Mesenchymal stem cell (in vitro differentiated cells and primary cell): ENCODE measurements around the gene LIMCH1.
A peak's percentile ranks its signal among the peaks of the same experiment; 100 is the strongest.

Experiments
- DNase-seq: peaks from one replicate; pipeline ENCODE4 v3.0.0-alpha.2; 2013
- H2AFZ ChIP-seq: one replicate; pipeline ENCODE4 v1.6.1; 2013; ENCODE audit warnings: low read depth, mild to moderate bottlenecking, control low read depth, inconsistent platforms, low read length, moderate library complexity
- H2AK5ac ChIP-seq: 2 replicates; pipeline ENCODE4 v1.6.1; 2013; ENCODE audit warnings: low read length, moderate library complexity, mild to moderate bottlenecking, inconsistent platforms; ENCODE audit not compliant: severe bottlenecking
- H2BK120ac ChIP-seq: one replicate; pipeline ENCODE4 v1.6.1; 2013; ENCODE audit warnings: low read depth, mild to moderate bottlenecking, inconsistent platforms, low read length, moderate library complexity
- H2BK12ac ChIP-seq, 2 experiments: one replicate each; pipeline ENCODE4 v1.6.1; 2013; ENCODE audit warnings: inconsistent platforms in 2 of 2, low read length in 2 of 2, mild to moderate bottlenecking in 2 of 2, moderate library complexity in 2 of 2, control low read depth in 1 of 2
- H2BK15ac ChIP-seq: one replicate; pipeline ENCODE4 v1.6.1; 2013; ENCODE audit warnings: mild to moderate bottlenecking, low read depth, inconsistent platforms; ENCODE audit not compliant: poor library complexity, severe bottlenecking
- H2BK5ac ChIP-seq: 2 replicates; pipeline ENCODE4 v1.6.1; 2013; ENCODE audit warnings: low read depth, mild to moderate bottlenecking, low read length, control low read depth, inconsistent platforms; ENCODE audit not compliant: poor library complexity, severe bottlenecking
- H3K14ac ChIP-seq, 2 experiments: one replicate each; pipeline ENCODE4 v1.6.1; 2013; ENCODE audit warnings: inconsistent platforms in 2 of 2, low read length in 2 of 2, control low read depth in 1 of 2, mild to moderate bottlenecking in 1 of 2, moderate library complexity in 1 of 2
- H3K18ac ChIP-seq, 2 experiments: one replicate each; pipeline ENCODE4 v1.6.1; 2013; ENCODE audit warnings: inconsistent platforms in 2 of 2, low read length in 2 of 2, control low read depth in 1 of 2, low read depth in 1 of 2, mild to moderate bottlenecking in 1 of 2
- H3K23ac ChIP-seq, 2 experiments: one replicate each; pipeline ENCODE4 v1.6.1; 2013; ENCODE audit warnings: inconsistent platforms in 2 of 2, low read length in 2 of 2, mild to moderate bottlenecking in 2 of 2, moderate library complexity in 2 of 2, control low read depth in 1 of 2
- H3K27ac ChIP-seq: 2 replicates; pipeline ENCODE4 v1.5.1; 2013; ENCODE audit warnings: mild to moderate bottlenecking, moderate library complexity, low read length, control low read depth, inconsistent platforms; ENCODE audit not compliant: poor library complexity, severe bottlenecking
- H3K27me3 ChIP-seq, 2 experiments: 2 replicates each; pipeline versions ENCODE4 v1.6.1 to v1.7.0; 2013; ENCODE audit warnings: low read length in 2 of 2, mild to moderate bottlenecking in 2 of 2, moderate library complexity in 2 of 2, control low read depth in 1 of 2, inconsistent platforms in 1 of 2; ENCODE audit not compliant: control insufficient read depth in 1 of 2, insufficient read depth in 1 of 2
- H3K36me3 ChIP-seq, 2 experiments: 2 replicates each; pipeline versions ENCODE4 v1.6.1 to v1.7.0; 2013; ENCODE audit warnings: low read length in 2 of 2, control low read depth in 1 of 2, inconsistent platforms in 1 of 2, low read depth in 1 of 2, mild to moderate bottlenecking in 1 of 2; ENCODE audit not compliant: insufficient read depth in 2 of 2, control insufficient read depth in 1 of 2
- H3K4ac ChIP-seq, 2 experiments: one replicate each; pipeline ENCODE4 v1.6.1; 2013; ENCODE audit warnings: inconsistent platforms in 2 of 2, low read length in 2 of 2, mild to moderate bottlenecking in 2 of 2, moderate library complexity in 2 of 2, control low read depth in 1 of 2, low read depth in 1 of 2
- H3K4me1 ChIP-seq: 2 replicates; pipeline ENCODE4 v1.6.1; 2013; ENCODE audit warnings: low read depth, low read length, control low read depth; ENCODE audit not compliant: control insufficient read depth, insufficient read depth
- H3K4me2 ChIP-seq: 2 replicates; pipeline ENCODE4 v1.6.1; 2013; ENCODE audit warnings: low read length, mild to moderate bottlenecking, inconsistent platforms; ENCODE audit not compliant: poor library complexity, severe bottlenecking
- H3K4me3 ChIP-seq, 2 experiments: 2 replicates each; pipeline versions ENCODE4 v1.5.1 to v1.7.0; 2013; ENCODE audit warnings: low read length in 2 of 2, mild to moderate bottlenecking in 2 of 2, control low read depth in 1 of 2, low read depth in 1 of 2; ENCODE audit not compliant: insufficient read depth in 1 of 2
- H3K79me1 ChIP-seq: replicated peaks from 2 replicates; pipeline ENCODE4 v1.6.1; 2013; ENCODE audit warnings: mild to moderate bottlenecking, control low read depth, low read length, inconsistent platforms; ENCODE audit not compliant: poor library complexity, severe bottlenecking
- H3K9ac ChIP-seq: 2 replicates; pipeline ENCODE4 v1.7.0; 2013; ENCODE audit warnings: mild to moderate bottlenecking, low read length, moderate library complexity
- H3K9me3 ChIP-seq: 2 replicates; pipeline ENCODE4 v1.7.0; 2013; ENCODE audit warnings: mild to moderate bottlenecking, low read length; ENCODE audit not compliant: control insufficient read depth
- H4K8ac ChIP-seq: one replicate; pipeline ENCODE4 v1.6.1; 2013; ENCODE audit warnings: inconsistent platforms, mild to moderate bottlenecking, low read length, moderate library complexity
- H4K91ac ChIP-seq: one replicate; pipeline ENCODE4 v1.6.1; 2013; ENCODE audit warnings: mild to moderate bottlenecking, low read length, inconsistent platforms
- WGBS: methylation state at CpG from one replicate; pipeline ENCODE4 v1.1.7; 2013; ENCODE audit warnings: mixed read lengths; 5-methylcytosine and 5-hydroxymethylcytosine counted together

Gene LIMCH1

GRCh38 chr4:41507291-41507947 is 30.5 kb upstream of the LIMCH1 start:
- WGBS = 67% methylated on average over 3 of the region's 3 CpGs
- no peak for DNase-seq
- H2AFZ ChIP-seq = no peak overlapping the region

DNA sequence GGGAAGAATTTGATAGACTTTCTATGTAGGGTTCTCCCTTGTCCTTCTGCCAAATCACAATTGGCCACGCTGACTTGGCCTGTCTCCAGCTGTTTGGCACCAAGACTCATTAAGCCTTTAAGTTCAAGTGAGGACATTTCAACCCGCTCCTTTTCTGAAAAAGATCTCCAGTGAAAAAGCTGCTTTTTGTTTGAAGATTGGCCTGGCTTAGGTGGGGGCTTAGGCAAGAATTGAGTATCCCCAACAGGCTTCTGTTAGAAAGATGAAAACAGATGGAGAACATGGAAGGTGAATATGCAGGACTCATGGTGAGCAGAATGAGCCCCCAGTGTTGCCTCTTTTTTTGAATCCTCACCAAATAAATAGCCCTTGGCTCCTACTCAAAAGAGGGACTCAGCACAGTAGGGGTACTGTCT is 28.5 kb upstream of the LIMCH1 start:
- no peak overlapping the region for H3K23ac ChIP-seq
- H3K27ac ChIP-seq = no peak overlapping the region
- no peaks in the 10 kb centered on the region for H3K79me1 ChIP-seq

More at GRCh38 chr4:41507291-41507947, 30.5 kb upstream of the LIMCH1 start:
- no peak overlapping the region for H2BK5ac ChIP-seq
- H2BK15ac ChIP-seq = no peak overlapping the region
- no peak overlapping the region for H3K14ac ChIP-seq
- H2BK12ac ChIP-seq = no peak overlapping the region
- no peaks in the 10 kb centered on the region for H3K9me3 ChIP-seq
- H3K4me2 ChIP-seq = no peak overlapping the region
- no peaks in the 10 kb centered on the region for H3K27me3 ChIP-seq
- no peaks in the 10 kb centered on the region for H3K79me1 ChIP-seq
- H3K9ac ChIP-seq = no peak overlapping the region
- no peak overlapping the region for H3K4ac ChIP-seq
- peaks cover 2% of the 10 kb centered on the region for H3K4me1 ChIP-seq
- H3K18ac ChIP-seq = no peak overlapping the region
- H3K4me3 ChIP-seq = no peak overlapping the region
- no peak overlapping the region for H4K91ac ChIP-seq
- H2AK5ac ChIP-seq = no peak overlapping the region
- H2BK120ac ChIP-seq = no peak overlapping the region
- H3K36me3 ChIP-seq = no peaks in the 10 kb centered on the region
- H4K8ac ChIP-seq = no peak overlapping the region
- no peak overlapping the region for H3K27ac ChIP-seq
- no peak overlapping the region for H3K23ac ChIP-seq

GRCh38 chr4:41510179-41510578 is 27.8 kb upstream of the LIMCH1 start:
- no peak overlapping the region for H2AFZ ChIP-seq
- no peaks in the 10 kb centered on the region for H3K9me3 ChIP-seq
- no peak overlapping the region for H3K27ac ChIP-seq
- H3K36me3 ChIP-seq = no peaks in the 10 kb centered on the region
- no peak overlapping the region for H2BK120ac ChIP-seq
- no peak overlapping the region for H2BK5ac ChIP-seq
- H3K4me2 ChIP-seq = no peak overlapping the region
- no peak overlapping the region for H3K9ac ChIP-seq
- no peak for DNase-seq
- no peak overlapping the region for H3K4ac ChIP-seq
- H3K79me1 ChIP-seq = no peaks in the 10 kb centered on the region
- no peak overlapping the region for H3K23ac ChIP-seq
- no peak overlapping the region for H3K4me3 ChIP-seq
- no peak overlapping the region for H2BK15ac ChIP-seq
- H4K91ac ChIP-seq = no peak overlapping the region
- no peaks in the 10 kb centered on the region for H3K27me3 ChIP-seq
- H3K18ac ChIP-seq = no peak overlapping the region
- H2AK5ac ChIP-seq = no peak overlapping the region
- WGBS = 60% methylated on average over 1 of the region's 1 CpG
- no peak overlapping the region for H4K8ac ChIP-seq
- peaks cover 2% of the 10 kb centered on the region for H3K4me1 ChIP-seq
- H3K14ac ChIP-seq = no peak overlapping the region
- H2BK12ac ChIP-seq = no peak overlapping the region

More for the DNA sequence above, 28.5 kb upstream of the LIMCH1 start:
- Histone ChIP-seq H3K18ac (no peak overlapping the region), H2AFZ (no peak overlapping the region), H2AK5ac (no peak overlapping the region), H2BK12ac (no peak overlapping the region), H3K36me3 (no peaks in the 10 kb centered on the region), H3K4me3 (no peak overlapping the region), H3K27me3 (no peaks in the 10 kb centered on the region), H3K4me2 (no peak overlapping the region), H3K14ac (no peak overlapping the region), H4K91ac (no peak overlapping the region), H2BK5ac (no peak overlapping the region), H2BK15ac (peak overlapping the region; percentile 37), H2BK120ac (no peak overlapping the region), H3K4me1 (peaks cover 2% of the 10 kb centered on the region), H3K4ac (no peak overlapping the region), H3K9me3 (no peaks in the 10 kb centered on the region), H3K9ac (no peak overlapping the region), H4K8ac (no peak overlapping the region)
- no peak for DNase-seq
- WGBS = 97% methylated on average over 2 of the region's 2 CpGs

DNA sequence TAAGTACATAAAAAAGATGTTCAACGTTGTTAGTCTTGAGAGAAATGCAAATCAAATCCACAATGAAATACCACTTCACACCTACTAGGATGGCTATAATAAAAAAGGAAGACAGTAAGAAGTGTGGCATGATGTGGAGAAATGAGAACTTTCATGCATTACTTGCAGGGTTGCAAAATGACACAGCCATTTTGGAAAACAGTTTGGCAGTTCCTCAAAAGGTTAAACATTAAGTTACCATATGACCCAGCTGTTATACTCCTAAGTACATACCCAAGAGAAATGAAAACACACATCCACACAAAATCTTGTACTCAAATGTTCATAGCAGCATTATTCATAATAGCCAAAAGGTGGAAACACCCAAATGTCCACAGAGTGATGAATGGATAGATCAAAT is 25.8 kb upstream of the LIMCH1 start:
- Histone ChIP-seq H3K27me3 (no peaks in the 10 kb centered on the region), H3K18ac (no peak overlapping the region), H3K4me2 (no peak overlapping the region), H2BK120ac (no peak overlapping the region), H2BK12ac (no peak overlapping the region), H4K91ac (no peak overlapping the region), H3K23ac (no peak overlapping the region), H3K27ac (no peak overlapping the region), H2BK5ac (no peak overlapping the region), H3K4me3 (no peak overlapping the region), H3K4ac (no peak overlapping the region), H2AFZ (no peak overlapping the region), H4K8ac (no peak overlapping the region), H3K79me1 (no peaks in the 10 kb centered on the region), H3K9me3 (no peaks in the 10 kb centered on the region), H3K36me3 (no peaks in the 10 kb centered on the region), H3K4me1 (peaks cover 2% of the 10 kb centered on the region), H3K9ac (no peak overlapping the region), H3K14ac (no peak overlapping the region), H2BK15ac (no peak overlapping the region), H2AK5ac (no peak overlapping the region)
- no peak for DNase-seq
- no CpG with 5 or more reads among the region's 1 CpG for WGBS
